HG02588 (cell line): Measurements from ENCODE around the gene SP7.
"Not testable (repeated sequence)": the region's sequence is repeated elsewhere in the genome, so short reads cannot be mapped to it uniquely, and the experiment has no call there.

Source experiments
- ATAC-seq: cut with Tn5 transposase; IDR thresholded peaks from one replicate; pipeline ENCODE4 v1.9.1; 2021; ENCODE audit warnings: mild to moderate bottlenecking, moderate library complexity; ENCODE audit not compliant: unreplicated experiment

Gene SP7

GRCh38 chr12:53347905-53348304 is 11.8 kb upstream of the SP7 start:
- ATAC-seq = no peak

GRCh38 chr12:53346491-53346890 is 10.3 kb upstream of the SP7 start:
- no peak for ATAC-seq

- no peak for ATAC-seq
Measured at GRCh38 chr12:53345486-53346188, 9.5 kb upstream of the SP7 start.

GRCh38 chr12:53344824-53345485 is 8.8 kb upstream of the SP7 start:
- peak; percentile 54 for ATAC-seq

- no peak for ATAC-seq
Measured at GRCh38 chr12:53344487-53344823, 8.3 kb upstream of the SP7 start.

- no peak for ATAC-seq
Measured at GRCh38 chr12:53343969-53344368, 7.8 kb upstream of the SP7 start.

- no peak for ATAC-seq
Measured at GRCh38 chr12:53343449-53343848, 7.3 kb upstream of the SP7 start.

GRCh38 chr12:53340398-53340797 is 4.2 kb upstream of the SP7 start:
- ATAC-seq = no peak

- ATAC-seq = no peak
Measured at GRCh38 chr12:53338916-53339315, 2.8 kb upstream of the SP7 start.

GRCh38 chr12:53338017-53338416 is 1.9 kb upstream of the SP7 start:
- no peak for ATAC-seq

- no peak for ATAC-seq
Measured at GRCh38 chr12:53334822-53335221, 1.3 kb downstream of the SP7 start.

GRCh38 chr12:53333845-53334244 is 2.3 kb downstream of the SP7 start:
- ATAC-seq = no peak

- ATAC-seq = no peak
Measured at GRCh38 chr12:53333289-53333688, 2.9 kb downstream of the SP7 start.

- ATAC-seq = no peak
Measured at GRCh38 chr12:53332744-53333143, 3.4 kb downstream of the SP7 start.

- not testable (repeated sequence) for ATAC-seq
Measured at GRCh38 chr12:53332339-53332738, 3.8 kb downstream of the SP7 start.

GRCh38 chr12:53330671-53331070 is 5.5 kb downstream of the SP7 start:
- ATAC-seq = no peak

- no peak for ATAC-seq
Measured at GRCh38 chr12:53328043-53328435, 8.1 kb downstream of the SP7 start.

- no peak for ATAC-seq
Measured at GRCh38 chr12:53327435-53328042, 8.6 kb downstream of the SP7 start.

- no peak for ATAC-seq
Measured at GRCh38 chr12:53326460-53327185, 9.5 kb downstream of the SP7 start.

- ATAC-seq = no peak
Measured at GRCh38 chr12:53325511-53326061, 10.6 kb downstream of the SP7 start.

- ATAC-seq = peak; percentile 48
Measured at GRCh38 chr12:53324779-53325510, 11.2 kb downstream of the SP7 start.
